ENCODE data around the gene ADAMTS13.

GRCh38 chr9:133495327-133496293, 73.4 kb downstream of the ADAMTS13 start:
- TF ChIP-seq CTCF (conservative IDR thresholded peaks at IDR 0.05 in 1 of 2, IDR thresholded peaks at IDR 0.05 in 1 of 2; ENCODE audit: low read depth in 1 of 2, low read length in 2 of 2) (no peak), EZH2 (IDR thresholded peaks at IDR 0.05; ENCODE audit: low read length, missing control alignments) (no peak)
